ENCODE data around the gene SUPT5H.

Gene SUPT5H

GRCh38 chr19:39525205-39525604, 79.8 kb downstream of the SUPT5H start:
- TF ChIP-seq MAX (IDR thresholded peaks at IDR 0.05; ENCODE audit: low read depth, low read length) (no peak), POLR2A (IDR thresholded peaks at IDR 0.05; ENCODE audit: extremely low read depth, insufficient read length) (no peak), MYC (IDR thresholded peaks at IDR 0.05; ENCODE audit: low read depth, low read length) (no peak), CTCF (IDR thresholded peaks at IDR 0.05; ENCODE audit: low read depth, low read length) (no peak)
- no peak for DNase-seq (ENCODE audit: low read depth)
- H3K4me3 ChIP-seq (ENCODE audit: low read depth, low read length), result no peak overlapping the region
